ENCODE data around the gene FAU. TPM values are rescaled to one million over a fixed set of nuclear protein-coding genes. Genes with fewer than 3 reads are reported as not detected.

FAU gene
- total and polyA plus RNA-seq, 10 of the 15 experiments (the other 5 are each of a cell fraction or from before 2014, with no cell fraction given), result 332 to 1,347 (median 990) TPM

- ATAC-seq (no peak), DNase-seq (ENCODE audit: low read depth, low spot score) (no peak), FAIRE-seq (peak; percentile 54)
- Histone ChIP-seq H3K9ac (ENCODE audit: control insufficient read depth, insufficient read depth, low read length) (peak overlapping the region; percentile 96), H3K9me3 (replicated peaks; ENCODE audit: control insufficient read depth, insufficient read depth, low read length) (no peaks in the 10 kb centered on the region), H3K27ac (ENCODE audit: control insufficient read depth, insufficient read depth) (peak overlapping the region; percentile 99), H3K79me2 (ENCODE audit: control insufficient read depth, insufficient read depth, low read length) (peaks cover 44% of the 10 kb centered on the region), H3K4me3 (peak overlapping the region; percentile 99), H4K20me1 (ENCODE audit: control insufficient read depth, insufficient read depth) (0 out of 2 replicates have a peak, but pooled peaks cover 4% of the 10 kb centered on the region), H3K36me3 (ENCODE audit: control insufficient read depth in 2 of 2, insufficient read depth in 2 of 2, low read length in 1 of 2) (peaks cover 18 to 33% of the 10 kb centered on the region in 2 experiments), H2AFZ (ENCODE audit: control insufficient read depth, low read depth, low read length) (no peak overlapping the region), H3K4me1 (ENCODE audit: control insufficient read depth, insufficient read depth, low read length) (peaks cover 21% of the 10 kb centered on the region), H3K4me2 (ENCODE audit: control insufficient read depth, insufficient read depth) (peak overlapping the region; percentile 98), H3K27me3 (replicated peaks in 1 of 2; ENCODE audit: control insufficient read depth in 2 of 2, insufficient read depth in 2 of 2, low read length in 1 of 2) (no peaks in the 10 kb centered on the region)
- BruUV-seq (replicated peaks), result no TSS peak
- 1% methylated on average over 6 of the region's 6 CpGs for WGBS (ENCODE audit: insufficient coverage, insufficient replicate concordance, low lambda C conversion rate, missing lambda C conversion rate)
- CTCF ChIA-PET, result interaction anchor here (0.6 to 6.7 kb wide), 7 partner anchors 11 to 216 kb away, joined by 3 to 40 read pairs (median 5); partner anchors contain the start of genes CAPN1, FAU, MRPL49 and ZNHIT2
- intact Hi-C loops (cut with micrococcal nuclease; ENCODE audit: unreplicated experiment), result loop anchor here (5.0 to 10.0 kb wide), 2 partner anchors 50 to 123 kb away; partner anchors contain the start of gene CAPN1
- SMC1A ChIA-PET (ENCODE audit: uncharacterized antibody, unreplicated experiment), result interaction anchor here (1.0 to 2.3 kb wide), 4 partner anchors 10 to 198 kb away, joined by 3 to 10 read pairs (median 5); partner anchors contain the start of genes CAPN1, FAU and MRPL49
- RAD21 ChIA-PET (ENCODE audit: unreplicated experiment), result interaction anchor here (1.0 to 2.4 kb wide), 6 partner anchors 10 to 50 kb away, joined by 3 to 9 read pairs (median 4); partner anchors contain the start of genes CAPN1, FAU, MRPL49 and TM7SF2
- POLR2A ChIA-PET, result interaction anchor here (0.6 to 2.1 kb wide), 4 partner anchors 10 to 141 kb away, joined by 3 to 16 read pairs (median 3); partner anchors contain the start of genes FAU and MRPL49
- in situ Hi-C loops (cut with MboI), result no loop called here
- TF ChIP-seq YBX1 (IDR thresholded peaks at IDR 0.05) (no peak), MAX (IDR thresholded peaks at IDR 0.05; ENCODE audit: low read depth, low read length) (no peak), ELK1 (IDR thresholded peaks at IDR 0.05; ENCODE audit: low read depth, low read length) (no peak), HCFC1 (IDR thresholded peaks at IDR 0.05; ENCODE audit: low read length) (no peak), BHLHE40 (IDR thresholded peaks at IDR 0.05; ENCODE audit: borderline replicate concordance in 1 of 2, low read depth in 2 of 2, low read length in 1 of 2) (no peak), BCLAF1 (IDR thresholded peaks at IDR 0.05) (no peak), ZNF384 (IDR thresholded peaks at IDR 0.05; ENCODE audit: borderline replicate concordance, low read depth, low read length) (no peak), CREB1 (IDR thresholded peaks at IDR 0.05; ENCODE audit: low read depth) (no peak), ASH2L (IDR thresholded peaks at IDR 0.05; ENCODE audit: borderline replicate concordance, low read depth) (no peak), RFX5 (IDR thresholded peaks at IDR 0.05; ENCODE audit: low read depth, low read length) (no peak), RUNX3 (IDR thresholded peaks at IDR 0.05; ENCODE audit: low read length) (no peak), ZBTB11 (CRISPR knock-in tag; IDR thresholded peaks at IDR 0.05) (no peak), GATAD2B (conservative IDR thresholded peaks at IDR 0.05; ENCODE audit: low read depth) (no peak), YY1 (IDR thresholded peaks at IDR 0.05; ENCODE audit: low read depth, low read length) (no peak), KAT2A (conservative IDR thresholded peaks at IDR 0.05; ENCODE audit: control insufficient read depth, low read depth, low read length) (no peak), ZBED1 (IDR thresholded peaks at IDR 0.05; ENCODE audit: borderline replicate concordance) (no peak)
Measured at GRCh38 chr11:65131895-65132237, 9.9 kb upstream of the FAU start.

Data from GM12878 (cell line).